ENCODE results near the gene ZNF23.

ZNF23 gene

DNA sequence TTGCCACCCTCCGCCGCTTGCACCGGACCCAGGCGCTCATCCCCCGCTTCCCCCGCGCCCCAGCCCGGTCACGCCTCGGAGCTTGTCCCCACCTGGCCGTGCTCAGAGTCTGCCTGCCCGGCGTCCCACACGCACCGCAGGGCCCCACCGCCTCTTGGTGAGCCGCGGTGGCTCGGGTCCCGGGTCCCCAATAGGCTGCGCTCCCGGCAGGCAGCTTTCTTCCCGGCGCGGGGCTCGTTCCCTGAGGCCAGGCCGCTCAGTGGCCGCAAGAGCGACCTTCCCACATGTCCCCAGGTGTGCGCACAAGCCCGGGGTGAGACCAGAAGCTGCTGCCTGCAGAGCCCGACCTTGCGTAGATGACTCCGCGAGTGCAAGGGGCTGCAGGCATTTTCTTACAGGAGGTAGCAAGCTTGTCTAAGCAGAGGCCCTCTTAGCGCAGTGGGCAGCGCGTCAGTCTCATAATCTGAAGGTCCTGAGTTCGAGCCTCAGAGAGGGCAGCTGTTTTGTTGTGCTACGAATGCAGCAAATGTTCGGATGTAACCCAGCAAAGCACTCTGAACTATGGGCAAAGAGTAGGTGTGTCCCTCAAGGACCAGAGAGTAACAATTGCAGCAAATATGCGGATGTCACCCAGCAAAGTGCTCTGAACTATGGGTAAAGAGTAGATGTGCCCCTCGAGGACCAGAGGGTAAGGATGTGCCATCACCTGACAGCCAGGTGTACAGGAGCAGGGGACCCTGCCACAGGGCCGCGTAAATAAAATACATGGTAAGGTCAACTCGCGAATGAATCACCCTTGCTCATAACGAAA lies 35.8 kb downstream of the ZNF23 start:
- DNase-seq = peak; percentile 19

DNA sequence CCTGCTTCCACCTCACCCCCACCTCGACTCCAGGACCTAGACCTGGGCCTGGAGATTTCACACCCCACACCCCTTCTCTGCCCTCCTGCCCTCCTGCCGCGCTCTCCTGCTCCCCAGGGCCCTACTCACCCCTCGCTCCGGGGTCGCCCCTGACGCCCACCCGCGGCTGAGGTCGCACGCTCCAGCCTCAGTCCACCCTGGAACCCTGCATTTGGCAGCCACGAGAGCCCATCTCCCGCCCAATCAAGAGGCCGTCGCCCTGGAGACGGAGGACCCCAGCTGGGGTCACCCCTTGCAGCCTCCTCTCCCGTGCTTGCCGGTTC lies 36.3 kb downstream of the ZNF23 start:
- no peak for DNase-seq

DNA sequence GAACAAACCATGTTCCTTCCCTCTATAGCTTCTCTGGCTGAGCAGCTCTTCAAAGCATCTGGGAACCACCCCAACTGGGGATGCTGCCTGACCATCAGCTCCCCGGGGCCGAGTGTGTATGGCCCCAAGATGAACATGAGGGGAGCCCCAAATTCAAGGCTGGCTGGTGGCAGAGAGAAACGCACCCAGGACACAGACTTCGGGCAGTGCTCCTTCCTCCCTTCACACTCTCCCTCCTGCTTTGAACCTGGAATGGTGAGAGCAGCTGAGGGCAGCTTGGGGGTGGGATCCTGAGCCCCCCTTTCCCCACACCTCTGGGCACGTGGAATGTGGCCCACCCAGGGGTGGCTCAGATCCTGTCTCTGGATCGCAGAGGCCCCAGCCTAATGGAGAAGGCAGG lies 37.4 kb downstream of the ZNF23 start:
- no peak for DNase-seq

DNA sequence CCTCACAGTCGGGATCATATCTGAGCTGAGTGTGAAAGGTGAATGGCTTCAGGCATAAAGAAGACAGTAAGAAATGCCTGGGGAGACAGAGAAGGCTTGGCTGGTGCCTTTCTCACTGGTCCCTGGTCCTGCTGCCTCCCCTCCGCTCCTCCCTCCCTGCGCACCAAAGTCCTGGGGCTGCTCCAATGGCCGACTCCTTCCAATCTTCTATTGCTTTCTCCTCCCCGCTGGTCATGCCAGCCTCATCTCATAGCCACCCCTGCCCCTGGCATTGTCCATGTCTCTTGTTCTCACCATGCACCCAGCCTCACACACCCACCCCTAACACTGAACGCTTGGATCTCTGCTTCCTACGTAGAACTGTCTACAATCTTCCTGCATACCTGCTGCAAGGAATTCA lies 38.2 kb downstream of the ZNF23 start:
- no peak for DNase-seq

DNA sequence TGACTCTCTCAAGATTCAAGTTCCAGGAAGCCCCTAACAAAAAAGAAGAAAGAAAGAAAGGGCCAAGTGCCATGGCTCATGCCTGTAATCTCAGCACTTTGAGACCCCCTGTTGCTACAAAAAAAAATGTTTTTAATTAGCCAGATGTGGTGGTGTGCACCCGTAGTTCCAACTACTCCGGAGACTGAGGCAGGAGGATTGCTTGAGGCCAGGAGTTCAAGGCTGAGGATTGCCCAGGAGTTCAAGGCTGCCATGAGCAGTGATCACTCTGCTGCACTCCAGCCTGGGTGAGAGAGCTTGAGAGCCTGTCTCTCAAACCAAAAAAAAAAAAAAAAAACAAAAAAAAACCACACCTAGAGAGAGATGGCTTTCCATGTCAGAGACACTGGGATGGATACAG lies 39.0 kb downstream of the ZNF23 start:
- DNase-seq = no peak

DNA sequence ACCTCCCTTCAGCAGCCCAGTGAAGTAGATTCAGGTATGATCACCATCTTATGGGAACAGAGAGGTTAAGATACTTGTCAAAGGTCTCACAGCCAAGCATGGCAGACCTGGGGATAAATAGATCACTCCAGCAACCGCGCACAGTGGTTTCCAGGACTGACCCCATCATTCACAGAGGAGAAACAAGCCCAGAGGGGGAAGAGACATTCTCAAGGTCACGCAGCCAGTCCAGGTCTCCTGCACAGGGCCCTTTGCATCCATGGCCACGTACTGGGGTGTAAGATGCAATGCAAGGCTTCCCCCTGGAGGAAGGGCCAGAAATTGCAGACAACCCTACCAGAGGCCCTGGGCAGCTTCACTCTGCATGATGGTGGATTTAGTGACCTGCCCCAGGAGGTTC lies 40.1 kb downstream of the ZNF23 start:
- DNase-seq = no peak

DNA sequence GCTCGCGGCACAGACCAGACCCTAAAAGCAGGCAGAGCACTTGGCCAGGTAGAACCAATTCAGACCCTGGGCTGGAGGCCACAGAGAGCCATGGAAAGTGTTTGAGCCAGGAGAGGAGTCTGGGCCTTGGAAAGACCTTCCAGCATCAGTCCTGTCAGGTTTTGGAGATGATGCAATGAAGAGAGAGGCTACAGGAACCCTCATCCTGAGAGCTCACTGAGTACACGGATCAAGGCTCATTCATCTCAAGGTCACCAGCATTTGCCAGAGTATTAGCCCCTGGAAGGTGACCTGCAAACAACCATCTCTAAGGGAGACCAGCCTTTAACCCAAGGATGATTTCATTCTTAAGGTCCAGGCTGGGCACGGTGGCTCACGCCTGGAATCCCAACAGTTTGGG lies 48.0 kb downstream of the ZNF23 start:
- DNase-seq = no peak

DNA sequence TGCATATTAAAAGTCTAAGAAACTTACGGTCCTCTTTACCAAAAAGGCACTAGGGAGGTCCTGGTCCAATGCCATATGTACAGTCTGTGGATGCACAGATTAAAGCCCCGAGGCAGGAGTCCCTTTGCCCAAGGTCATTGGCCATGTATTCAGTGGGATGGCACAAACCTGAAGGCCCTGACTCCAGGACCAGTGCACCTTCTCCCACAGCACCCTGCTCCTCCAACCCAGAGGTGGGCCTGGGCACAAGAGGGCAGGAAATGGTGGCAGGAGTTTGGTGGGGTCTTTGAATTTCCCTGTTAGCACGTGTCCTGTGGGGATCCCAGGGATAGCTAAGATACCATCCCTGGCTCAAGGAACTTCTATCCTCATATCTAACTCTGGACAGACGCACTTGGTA lies 48.7 kb downstream of the ZNF23 start:
- DNase-seq = no peak

DNA sequence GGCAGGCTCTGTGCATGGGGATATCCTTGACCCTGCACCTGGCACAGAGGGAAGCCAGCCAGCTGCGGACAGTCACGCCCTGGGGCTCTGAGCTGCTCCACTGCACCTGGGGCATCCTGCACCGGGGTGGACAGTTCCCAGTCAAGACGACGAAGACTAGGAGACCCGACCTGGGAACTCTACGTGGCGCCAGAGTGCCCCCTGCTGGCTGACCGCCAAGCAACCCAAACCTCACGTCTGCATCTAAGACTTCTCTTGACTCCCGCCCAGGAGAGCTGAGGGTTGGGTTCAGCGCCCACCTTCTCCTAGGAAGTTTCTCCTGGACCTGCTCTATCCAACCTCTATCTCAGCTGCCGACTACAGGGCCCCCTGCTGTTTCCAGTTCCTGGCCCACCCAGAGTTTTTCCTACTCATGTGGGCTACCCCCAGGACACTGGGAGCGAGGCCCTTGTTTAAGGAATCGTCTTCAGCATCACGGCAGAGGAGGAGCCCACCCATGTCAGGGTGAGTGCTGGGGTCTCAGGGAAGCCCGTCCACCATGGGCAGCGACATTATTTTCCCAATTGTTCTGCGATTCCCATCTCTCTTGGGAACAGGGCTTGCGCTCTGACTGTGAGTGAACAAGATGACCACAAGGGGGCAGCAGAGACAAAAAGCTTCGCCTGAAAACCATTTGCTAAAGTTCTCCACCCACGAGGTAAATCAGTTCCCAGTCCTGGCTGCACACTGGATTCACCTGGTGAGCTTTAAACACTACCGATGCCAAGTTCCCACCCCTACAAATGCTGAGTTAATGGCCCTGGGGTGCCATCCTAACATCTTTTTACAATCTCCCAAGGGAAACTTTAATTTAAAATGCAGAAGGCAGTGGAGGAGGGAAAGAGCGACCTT lies 49.5 kb downstream of the ZNF23 start:
- DNase-seq = peak; percentile 70

DNA sequence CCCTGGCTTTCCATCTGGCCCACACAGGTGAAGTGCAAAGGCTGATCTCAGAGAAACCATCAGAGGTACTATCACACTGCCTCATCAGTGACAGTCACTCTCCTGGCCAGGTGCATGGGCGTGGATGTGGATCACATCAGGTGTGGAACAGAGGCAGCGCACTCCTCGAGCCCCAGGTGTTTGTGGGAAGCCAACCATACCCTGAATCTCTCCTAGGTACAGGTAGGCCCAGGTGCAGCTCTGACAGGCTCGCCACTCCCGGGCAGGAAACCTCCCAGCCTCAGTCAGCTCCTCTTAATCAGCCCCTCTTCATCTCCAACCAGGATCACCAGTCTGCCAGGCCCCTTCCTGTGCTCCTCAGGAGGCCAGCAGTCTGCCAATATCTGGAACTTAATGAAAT lies 51.9 kb downstream of the ZNF23 start:
- no peak for DNase-seq

DNA sequence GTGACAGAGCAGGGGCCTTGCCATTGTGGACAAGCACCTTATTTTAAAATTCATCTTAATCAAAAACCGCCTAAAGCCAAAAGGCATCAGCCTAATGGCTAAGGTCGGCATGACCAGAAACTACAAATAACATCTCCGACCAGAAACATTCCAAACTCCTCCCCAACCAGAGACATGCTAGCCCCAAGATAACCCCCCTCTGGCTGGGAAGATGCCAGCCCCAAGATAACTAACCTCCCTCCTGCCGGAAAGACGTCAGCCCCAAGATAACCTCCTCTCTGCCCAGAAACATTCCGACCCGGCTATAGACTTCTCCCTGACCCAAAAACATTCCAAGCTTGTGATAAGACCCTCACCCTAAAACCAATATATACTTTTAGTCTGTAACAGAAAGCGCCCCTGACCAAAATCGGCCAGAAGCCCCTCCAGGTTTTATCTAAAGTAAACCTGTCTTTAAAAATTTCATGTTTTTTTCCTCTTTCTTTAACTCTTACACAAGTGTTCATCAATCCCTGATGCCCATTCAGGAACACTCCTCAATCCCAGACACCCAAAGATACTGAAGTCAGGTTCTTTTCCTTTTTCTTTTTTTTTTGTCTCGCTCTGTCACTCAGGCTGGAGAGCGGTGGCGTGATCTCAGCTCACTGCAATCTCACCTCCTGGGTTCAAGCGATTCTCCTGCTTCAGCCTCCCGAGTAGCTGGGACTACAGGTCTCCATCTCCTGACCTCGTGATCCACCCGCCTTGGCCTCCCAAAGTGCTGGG lies 52.9 kb downstream of the ZNF23 start:
- DNase-seq = no peak

DNA sequence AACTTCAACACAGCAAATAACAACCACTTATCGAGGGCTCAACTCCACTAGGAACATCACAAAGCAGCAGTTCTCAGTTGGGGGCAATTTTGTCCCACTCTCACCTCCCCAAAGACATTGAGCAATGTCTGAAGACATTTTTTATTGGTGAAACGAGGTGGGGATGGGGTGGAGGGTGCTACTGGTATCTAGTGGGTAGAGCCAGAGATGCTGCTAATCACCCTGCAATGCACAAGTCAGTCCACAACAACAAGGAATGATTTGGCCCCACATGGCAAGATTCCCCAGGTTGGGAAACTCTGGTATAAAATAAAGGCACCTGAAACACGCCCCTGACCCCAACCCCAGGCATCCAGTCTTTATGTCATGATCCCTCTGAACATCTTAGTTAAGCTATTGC lies 53.5 kb downstream of the ZNF23 start:
- no peak for DNase-seq

DNA sequence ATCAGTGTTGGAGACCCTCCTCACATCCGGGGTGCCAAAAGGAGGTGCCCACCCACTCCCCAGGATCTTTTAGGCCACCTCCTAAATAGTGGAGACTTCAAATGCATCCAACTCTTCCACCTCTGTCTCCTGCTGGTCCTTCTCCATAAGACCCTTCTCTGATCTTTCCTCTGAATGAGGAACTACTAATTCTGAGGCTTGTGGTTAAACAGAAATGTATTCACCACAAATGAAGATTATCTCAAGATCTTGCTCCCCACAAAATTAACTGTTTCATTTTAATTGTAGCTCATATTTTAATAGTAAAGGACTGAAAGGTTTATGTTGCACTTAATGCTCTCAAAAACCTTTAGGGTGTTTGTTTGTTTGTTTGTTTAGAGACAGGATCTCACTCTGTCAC lies 54.3 kb downstream of the ZNF23 start:
- no peak for DNase-seq

DNA sequence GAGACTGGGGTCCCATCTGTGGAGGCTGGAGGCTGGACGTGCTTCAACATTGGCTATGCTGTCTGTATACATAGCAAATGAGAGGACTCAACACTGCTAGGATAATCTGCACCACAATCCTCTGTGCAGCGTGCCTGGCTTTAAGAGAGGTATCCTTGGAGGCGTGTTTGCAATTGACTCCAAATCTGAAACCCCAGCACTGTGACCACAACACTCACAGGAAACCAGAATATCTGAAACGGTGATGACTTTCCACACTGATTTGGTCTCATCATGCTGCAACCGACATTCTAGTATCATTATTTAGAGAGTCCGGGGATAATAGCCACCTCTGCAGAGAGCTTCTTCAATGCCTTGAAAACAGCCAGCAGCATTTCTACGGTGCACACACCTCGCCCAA lies 55.3 kb downstream of the ZNF23 start:
- DNase-seq = no peak

DNA sequence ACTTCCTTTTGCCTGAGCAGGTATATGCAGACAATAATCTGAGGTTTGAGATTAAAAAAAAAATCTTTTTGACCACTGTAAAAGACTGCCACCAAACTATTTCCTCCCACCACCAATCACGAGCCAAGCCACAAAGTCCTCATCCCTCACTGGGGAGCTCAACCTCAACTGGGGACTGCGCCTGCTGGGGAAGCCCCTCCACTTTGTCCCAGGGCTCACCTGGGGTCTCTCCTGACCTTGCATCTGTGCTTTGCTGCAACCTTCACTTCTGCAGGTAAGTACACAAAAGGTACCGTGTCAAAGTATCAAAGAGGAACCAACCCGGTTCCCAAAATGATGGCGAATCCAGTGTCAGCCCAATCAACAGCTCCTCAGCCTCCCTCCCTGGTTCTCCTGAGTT lies 55.7 kb downstream of the ZNF23 start:
- no peak for DNase-seq

DNA sequence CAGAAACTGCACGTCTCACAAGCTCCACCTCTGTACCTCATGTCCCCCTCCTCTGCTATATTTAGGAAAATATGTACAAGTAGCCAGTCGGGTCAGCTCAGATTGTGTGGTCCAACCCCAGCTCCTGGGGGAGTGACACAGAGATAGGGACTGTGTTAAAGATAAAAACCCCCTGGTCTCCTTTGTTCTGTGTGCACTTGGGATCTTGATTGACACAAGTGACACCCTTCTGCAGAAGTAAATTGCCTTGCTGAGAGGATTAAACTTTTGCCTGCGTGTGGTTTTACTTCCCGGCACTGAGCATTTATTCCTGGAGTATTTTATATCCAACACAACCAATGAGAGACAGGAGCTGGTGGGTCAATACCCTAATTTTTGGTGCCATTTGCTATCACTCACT lies 57.7 kb downstream of the ZNF23 start:
- DNase-seq = no peak

DNA sequence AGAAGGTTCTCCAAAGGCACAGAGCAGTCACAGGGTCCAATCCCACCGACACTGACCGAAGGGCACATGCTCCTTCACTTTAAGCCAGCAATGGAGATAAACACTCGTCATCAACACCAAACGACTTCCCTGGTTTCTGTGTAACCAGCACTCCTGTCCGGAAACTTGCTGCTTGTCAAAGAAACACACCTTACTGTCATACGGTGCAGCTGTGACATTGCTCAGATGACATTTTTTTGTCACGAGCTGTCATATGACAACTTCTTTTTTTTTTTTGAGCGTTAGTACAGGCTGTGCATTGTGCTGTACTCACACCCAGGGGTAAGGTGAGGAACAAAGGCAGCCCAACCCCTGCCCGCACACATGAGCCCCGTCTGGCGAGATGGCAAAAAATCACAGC lies 59.4 kb downstream of the ZNF23 start:
- DNase-seq = no peak

DNA sequence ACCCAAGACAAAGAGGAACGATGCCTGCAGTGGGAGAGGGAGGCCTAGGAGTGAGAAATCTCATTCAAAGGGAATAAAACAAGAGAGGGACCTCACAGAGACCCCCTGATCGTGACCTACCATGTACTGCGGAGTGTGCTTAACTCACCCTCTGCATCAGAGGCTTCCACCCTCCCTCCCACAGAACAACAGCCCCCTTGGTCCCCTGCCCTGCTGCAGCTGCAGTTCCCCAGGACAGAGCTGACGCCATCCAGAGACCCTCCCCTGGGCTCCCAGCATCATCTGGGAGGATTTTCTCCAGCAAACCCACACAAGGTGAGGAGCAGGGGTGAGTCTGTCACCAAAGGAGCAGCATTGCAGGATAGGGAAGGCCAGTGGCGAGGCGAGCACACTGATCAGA lies 60.0 kb downstream of the ZNF23 start:
- DNase-seq = no peak

DNA sequence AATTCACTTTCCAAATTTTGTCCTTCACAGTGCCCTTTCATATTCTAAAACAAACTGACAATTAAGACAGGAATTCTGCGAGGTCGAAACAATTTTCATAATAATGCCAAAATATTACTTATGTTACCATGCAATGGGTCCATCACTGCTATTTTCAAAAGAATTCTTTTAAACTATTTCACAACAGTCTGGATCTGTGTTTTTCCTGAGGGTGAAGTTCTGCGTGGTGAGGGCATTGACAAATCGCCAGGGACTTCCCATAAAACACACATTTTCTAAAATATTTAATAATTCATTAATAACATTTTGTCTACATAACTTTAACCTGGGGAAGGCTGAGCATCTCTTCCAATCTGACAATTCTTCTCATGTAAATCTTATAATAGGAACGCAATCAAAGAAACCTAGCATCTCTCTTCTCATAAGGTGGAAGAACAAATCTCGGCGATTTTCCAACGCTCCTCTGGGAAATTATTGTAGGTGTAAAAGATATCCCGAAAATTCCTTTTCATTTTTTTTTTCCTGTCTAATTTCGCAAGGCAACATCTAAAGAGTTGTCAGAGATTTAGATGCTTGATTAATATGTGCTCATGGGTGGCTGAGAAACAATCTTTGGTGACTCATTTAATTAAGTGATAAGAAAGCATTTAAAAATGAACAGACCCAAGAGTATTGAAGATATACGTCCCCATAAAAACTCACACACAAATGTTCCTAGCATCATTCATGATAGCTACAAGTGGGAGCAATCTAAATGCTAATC lies 62.1 kb downstream of the ZNF23 start:
- no peak for DNase-seq

All from NCI-H2171 (cell line).